NT2/D1 (cell line): ENCODE measurements around the gene MAPK12.

Source experiments
- YY1 ChIP-seq: IDR thresholded peaks from 2 replicates; pipeline ENCODE4 v1.6.1; 2011; ENCODE audit not compliant: insufficient read length, insufficient read depth
- ZNF274 ChIP-seq: IDR thresholded peaks from 2 replicates; pipeline ENCODE4 v1.6.1; 2011; ENCODE audit warnings: mild to moderate bottlenecking, low read depth, low read length

DNA sequence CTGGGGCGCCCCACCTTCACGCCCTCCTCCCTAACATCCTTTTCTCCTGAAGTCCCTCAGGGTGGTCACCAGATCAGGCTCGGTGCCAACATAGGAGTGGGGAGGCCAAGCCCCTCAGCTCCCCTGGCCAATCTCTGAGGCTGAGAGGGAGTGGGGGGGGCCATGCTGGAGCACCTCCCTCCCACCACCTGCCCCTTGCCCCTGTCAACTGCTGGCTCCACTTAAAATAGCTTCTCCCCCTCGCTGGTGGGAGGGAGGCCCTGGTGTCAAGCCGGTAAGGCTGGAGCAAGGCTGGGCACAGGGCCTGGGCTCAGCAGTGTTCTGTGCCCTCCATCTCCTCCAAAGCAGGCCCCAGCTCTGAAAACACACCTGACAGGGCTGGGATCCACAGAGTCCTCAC lies 41.1 kb upstream of the MAPK12 start:
- TF ChIP-seq ZNF274: no peak
- no peak for TF ChIP-seq YY1
